Right renal pelvis (tissue), 4 donors: ENCODE data around the gene GOT1. TPM values are rescaled to one million over a fixed set of nuclear protein-coding genes. Genes with fewer than 3 reads are reported as not detected.
A peak's percentile ranks its signal among the peaks of the same experiment; 100 is the strongest.

Source experiments
- DNase-seq, 4 donors: peaks; one replicate each; pipeline ENCODE4 v3.0.0-alpha.2; 2013; ENCODE audit warnings: low read depth in 4 of 4, low spot score in 3 of 4, missing footprints in 1 of 4
- polyA plus RNA-seq, 4 donors: library from polyadenylated mRNA; unstranded; fragments of 120-200 nt; gene quantifications; one replicate each; pipeline ENCODE4 v1.2.1, GENCODE V29; 2013; ENCODE audit not compliant: insufficient read length in 4 of 4

The GOT1 gene
- 10 to 100 TPM; 85.3 to 93.0 (median 91.0) TPM for polyA plus RNA-seq

GRCh38 chr10:99430451-99431189 lies at the start of gene GOT1:
Gene GOT1 (minus strand): TSS chr10:99430624. CDS start chr10:99430565, 59 bp downstream.
- peak; percentile 90 to 98 (median 96) for DNase-seq

GRCh38 chr10:99470327-99470726 lies 39.9 kb upstream of the GOT1 start:
- DNase-seq, result no peak

- no peak for DNase-seq
These were observed 37.0 kb upstream of the GOT1 start for GRCh38 chr10:99467236-99467999.

GRCh38 chr10:99466632-99467223 lies 36.3 kb upstream of the GOT1 start:
- no peak for DNase-seq

- no peak for DNase-seq
These were observed 30.8 kb upstream of the GOT1 start for GRCh38 chr10:99461230-99461629.

GRCh38 chr10:99460070-99460469 lies 29.6 kb upstream of the GOT1 start:
- no peak for DNase-seq

GRCh38 chr10:99459217-99459616 lies 28.8 kb upstream of the GOT1 start:
- DNase-seq, result no peak

- DNase-seq, result no peak
These were observed 27.4 kb upstream of the GOT1 start for GRCh38 chr10:99457813-99458212.

- DNase-seq, result no peak
These were observed 26.5 kb upstream of the GOT1 start for GRCh38 chr10:99456931-99457288.

- no peak for DNase-seq
These were observed 25.9 kb upstream of the GOT1 start for GRCh38 chr10:99456207-99456930.

GRCh38 chr10:99451981-99452380 lies 21.6 kb upstream of the GOT1 start:
- no peak for DNase-seq

- no peak for DNase-seq
These were observed 21.0 kb upstream of the GOT1 start for GRCh38 chr10:99451499-99451788.

GRCh38 chr10:99450624-99451498 lies 20.4 kb upstream of the GOT1 start:
- DNase-seq, result no peak

GRCh38 chr10:99450156-99450555 lies 19.7 kb upstream of the GOT1 start:
- no peak for DNase-seq

- no peak for DNase-seq
These were observed 18.6 kb upstream of the GOT1 start for GRCh38 chr10:99449023-99449422.

GRCh38 chr10:99444383-99445045 lies 14.1 kb upstream of the GOT1 start:
- DNase-seq, result no peak

GRCh38 chr10:99443500-99443899 lies 13.1 kb upstream of the GOT1 start:
- DNase-seq, result no peak

GRCh38 chr10:99442394-99442793 lies 12.0 kb upstream of the GOT1 start:
- no peak for DNase-seq

- no peak for DNase-seq
These were observed 8.5 kb upstream of the GOT1 start for GRCh38 chr10:99438890-99439289.
